Measurements from ENCODE around the gene SLC22A23. TPM values are rescaled to one million over a fixed set of nuclear protein-coding genes. Genes with fewer than 3 reads are reported as not detected.

The SLC22A23 gene
- total RNA-seq, 1 experiment from 2014 or later, result 38.2 TPM

- Mint-ChIP-seq H3K27me3 (ENCODE audit: low read depth) (no peaks in the 10 kb centered on the region), H3K4me3 (no peak overlapping the region), H3K4me1 (peaks cover 41% of the 10 kb centered on the region), H3K36me3 (peaks cover 9% of the 10 kb centered on the region), H3K9me3 (no peaks in the 10 kb centered on the region), H3K27ac (no peak overlapping the region)
- no peak for DNase-seq (ENCODE audit: low spot score)
- no peak for ATAC-seq
- ChIA-PET CTCF (interaction anchor here (0.6 to 1.2 kb wide), 4 partner anchors 56 to 462 kb away, joined by 3 to 4 read pairs (median 3); no protein-coding TSS in a partner anchor), POLR2A (no interaction called here)
- TF ChIP-seq ZNF232 (CRISPR knock-in tag; IDR thresholded peaks at IDR 0.05) (no peak), AFF4 (CRISPR knock-in tag; IDR thresholded peaks at IDR 0.05; ENCODE audit: borderline replicate concordance) (no peak), GTF2I (CRISPR knock-in tag; conservative IDR thresholded peaks at IDR 0.05) (no peak), ZNF423 (CRISPR knock-in tag; IDR thresholded peaks at IDR 0.05) (no peak), IRF2 (CRISPR knock-in tag; IDR thresholded peaks at IDR 0.05; ENCODE audit: borderline replicate concordance, low read depth) (no peak), CDX4 (CRISPR knock-in tag; IDR thresholded peaks at IDR 0.05; ENCODE audit: borderline replicate concordance) (no peak), ZNF532 (CRISPR knock-in tag; IDR thresholded peaks at IDR 0.05; ENCODE audit: borderline replicate concordance) (no peak), ARID4B (CRISPR knock-in tag; IDR thresholded peaks at IDR 0.05; ENCODE audit: borderline replicate concordance) (no peak), ATF3 (CRISPR knock-in tag; conservative IDR thresholded peaks at IDR 0.05) (no peak), ELF4 (CRISPR knock-in tag; IDR thresholded peaks at IDR 0.05; ENCODE audit: low read depth) (no peak), GRHL2 (CRISPR knock-in tag; IDR thresholded peaks at IDR 0.05; ENCODE audit: insufficient replicate concordance, severe bottlenecking) (no peak), MXD4 (CRISPR knock-in tag; IDR thresholded peaks at IDR 0.05; ENCODE audit: borderline replicate concordance) (no peak), ZNF425 (CRISPR knock-in tag; conservative IDR thresholded peaks at IDR 0.05) (no peak), TEAD4 (CRISPR knock-in tag; IDR thresholded peaks at IDR 0.05) (no peak), FOXP4 (CRISPR knock-in tag; IDR thresholded peaks at IDR 0.05) (no peak)
Observed at GRCh38 chr6:3386374-3386857, 70.4 kb downstream of the SLC22A23 start.
